ENCODE results near the gene EHD3. TPM values are rescaled to one million over a fixed set of nuclear protein-coding genes. Genes with fewer than 3 reads are reported as not detected.

Gene EHD3
- total RNA-seq, 1 donor from 2014 or later: 3.9 TPM

DNA sequence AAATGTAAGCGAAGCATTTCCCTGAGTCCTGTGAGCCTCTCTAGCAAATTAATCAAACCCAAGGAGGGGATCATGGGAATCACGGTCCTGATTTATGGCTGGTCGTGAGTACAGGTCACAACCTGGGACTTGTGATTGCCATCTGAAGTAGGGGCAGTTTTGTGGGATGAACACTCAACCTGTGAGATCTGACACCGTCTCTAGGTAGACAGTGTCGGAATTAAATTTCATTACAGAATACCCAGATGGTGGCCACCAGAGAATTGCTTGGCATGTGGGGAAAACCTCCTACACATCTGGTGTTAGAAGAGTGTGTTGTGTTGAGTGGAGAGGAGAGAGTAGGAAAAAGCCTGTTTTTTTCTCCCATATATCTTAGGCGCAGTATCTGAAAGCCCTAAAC lies 29.2 kb upstream of the EHD3 start:
- H3K4me3 ChIP-seq: no peak overlapping the region
- H3K79me2 ChIP-seq (ENCODE audit: low read depth): no peaks in the 10 kb centered on the region
- no peak overlapping the region for H3K4me3 Mint-ChIP-seq
- peaks cover 9% of the 10 kb centered on the region for H3F3A ChIP-seq (ENCODE audit: low read depth)
- H3K36me3 Mint-ChIP-seq: no peaks in the 10 kb centered on the region
- no peaks in the 10 kb centered on the region for H3K36me3 ChIP-seq
- peaks cover 15% of the 10 kb centered on the region for H3K4me1 ChIP-seq
- peaks cover 4% of the 10 kb centered on the region for H3K27me3 Mint-ChIP-seq (ENCODE audit: insufficient read depth, low read depth)
- H3K9me3 ChIP-seq (ENCODE audit: low read depth): no peaks in the 10 kb centered on the region
- no peak for DNase-seq (ENCODE audit: low spot score)
- H3K9ac ChIP-seq: no peak overlapping the region
- H3K4me1 Mint-ChIP-seq: peaks cover 7% of the 10 kb centered on the region
- no peak overlapping the region for H3K27ac Mint-ChIP-seq
- no peak overlapping the region for H2AFZ ChIP-seq (replicated peaks)
- no peaks in the 10 kb centered on the region for H3K27me3 ChIP-seq
- H3K4me2 ChIP-seq: no peak overlapping the region
- no peak for TF ChIP-seq EZH2 (IDR thresholded peaks at IDR 0.05)
- TF ChIP-seq, protein P1, sequence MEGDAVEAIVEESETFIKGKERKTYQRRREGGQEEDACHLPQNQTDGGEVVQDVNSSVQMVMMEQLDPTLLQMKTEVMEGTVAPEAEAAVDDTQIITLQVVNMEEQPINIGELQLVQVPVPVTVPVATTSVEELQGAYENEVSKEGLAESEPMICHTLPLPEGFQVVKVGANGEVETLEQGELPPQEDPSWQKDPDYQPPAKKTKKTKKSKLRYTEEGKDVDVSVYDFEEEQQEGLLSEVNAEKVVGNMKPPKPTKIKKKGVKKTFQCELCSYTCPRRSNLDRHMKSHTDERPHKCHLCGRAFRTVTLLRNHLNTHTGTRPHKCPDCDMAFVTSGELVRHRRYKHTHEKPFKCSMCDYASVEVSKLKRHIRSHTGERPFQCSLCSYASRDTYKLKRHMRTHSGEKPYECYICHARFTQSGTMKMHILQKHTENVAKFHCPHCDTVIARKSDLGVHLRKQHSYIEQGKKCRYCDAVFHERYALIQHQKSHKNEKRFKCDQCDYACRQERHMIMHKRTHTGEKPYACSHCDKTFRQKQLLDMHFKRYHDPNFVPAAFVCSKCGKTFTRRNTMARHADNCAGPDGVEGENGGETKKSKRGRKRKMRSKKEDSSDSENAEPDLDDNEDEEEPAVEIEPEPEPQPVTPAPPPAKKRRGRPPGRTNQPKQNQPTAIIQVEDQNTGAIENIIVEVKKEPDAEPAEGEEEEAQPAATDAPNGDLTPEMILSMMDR (IDR thresholded peaks at IDR 0.05): no peak
- TF ChIP-seq EZH2phosphoT487 (IDR thresholded peaks at IDR 0.05): no peak
- no peak overlapping the region for H3K27ac ChIP-seq
- H4K20me1 ChIP-seq (ENCODE audit: low read depth): no peaks in the 10 kb centered on the region
- H3K9me3 Mint-ChIP-seq: no peaks in the 10 kb centered on the region

DNA sequence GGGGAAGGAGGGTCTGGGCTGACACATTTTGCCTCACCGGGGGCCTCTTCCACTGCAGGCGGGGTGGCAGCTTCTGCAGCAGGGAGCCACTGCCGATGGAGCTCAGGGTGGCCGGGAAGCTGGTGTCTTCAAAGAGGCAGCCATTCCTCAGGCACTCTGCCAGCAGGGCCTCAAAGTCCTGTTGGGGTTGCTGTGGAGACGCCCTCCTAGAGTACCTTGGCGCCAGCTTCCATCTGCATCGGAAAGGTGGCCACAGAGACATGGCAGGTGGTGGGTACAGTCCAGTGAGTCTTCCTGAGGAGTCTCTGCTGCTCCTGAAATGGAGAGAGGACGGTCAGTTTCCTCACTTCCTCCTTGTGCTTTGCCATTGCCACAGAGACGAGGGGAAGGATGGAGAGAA lies 28.8 kb upstream of the EHD3 start:
- Mint-ChIP-seq H3K4me1 (peaks cover 7% of the 10 kb centered on the region), H3K27me3 (ENCODE audit: insufficient read depth, low read depth) (peaks cover 4% of the 10 kb centered on the region), H3K4me3 (no peak overlapping the region), H3K9me3 (no peaks in the 10 kb centered on the region), H3K27ac (no peak overlapping the region), H3K36me3 (no peaks in the 10 kb centered on the region)
- no peak overlapping the region for H3K9ac ChIP-seq
- peaks cover 9% of the 10 kb centered on the region for H3F3A ChIP-seq (ENCODE audit: low read depth)
- no peak overlapping the region for H3K4me3 ChIP-seq
- H3K9me3 ChIP-seq (ENCODE audit: low read depth): no peaks in the 10 kb centered on the region
- no peak for DNase-seq (ENCODE audit: low spot score)
- peaks cover 15% of the 10 kb centered on the region for H3K4me1 ChIP-seq
- H3K27ac ChIP-seq: no peak overlapping the region
- no peak overlapping the region for H2AFZ ChIP-seq (replicated peaks)
- H3K27me3 ChIP-seq: no peaks in the 10 kb centered on the region
- no peak overlapping the region for H3K4me2 ChIP-seq
- H3K36me3 ChIP-seq: no peaks in the 10 kb centered on the region
- no peaks in the 10 kb centered on the region for H3K79me2 ChIP-seq (ENCODE audit: low read depth)
- no peak for TF ChIP-seq EZH2phosphoT487 (IDR thresholded peaks at IDR 0.05)
- TF ChIP-seq, protein P1 (IDR thresholded peaks at IDR 0.05): no peak
- no peak for TF ChIP-seq EZH2 (IDR thresholded peaks at IDR 0.05)
- H4K20me1 ChIP-seq (ENCODE audit: low read depth): no peaks in the 10 kb centered on the region

DNA sequence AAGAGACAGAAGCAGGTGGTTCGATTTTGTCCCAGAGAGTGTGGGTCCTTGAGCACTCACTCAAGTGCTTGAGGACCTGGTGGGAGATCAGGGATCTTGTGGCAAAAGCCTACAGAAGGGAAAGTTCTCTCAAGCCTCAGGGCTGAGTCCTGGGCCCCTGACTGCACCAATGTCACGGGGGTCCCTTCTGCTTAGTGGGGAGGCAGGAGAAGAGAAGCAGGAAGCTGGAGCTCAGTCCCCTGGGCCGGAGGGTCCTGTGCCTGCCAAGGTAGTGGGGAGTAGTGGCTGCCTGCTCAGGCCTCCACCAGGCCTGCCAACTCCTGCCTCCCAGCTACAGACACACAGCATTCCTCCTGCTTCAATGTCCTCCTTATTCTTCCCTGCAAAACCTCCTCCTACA lies 28.3 kb upstream of the EHD3 start:
- H3F3A ChIP-seq (ENCODE audit: low read depth): peaks cover 9% of the 10 kb centered on the region
- Mint-ChIP-seq H3K4me1 (peaks cover 7% of the 10 kb centered on the region), H3K9me3 (no peaks in the 10 kb centered on the region), H3K4me3 (no peak overlapping the region), H3K36me3 (no peaks in the 10 kb centered on the region), H3K27ac (no peak overlapping the region), H3K27me3 (ENCODE audit: insufficient read depth, low read depth) (peaks cover 4% of the 10 kb centered on the region)
- no peaks in the 10 kb centered on the region for H3K27me3 ChIP-seq
- peaks cover 15% of the 10 kb centered on the region for H3K4me1 ChIP-seq
- H3K79me2 ChIP-seq (ENCODE audit: low read depth): no peaks in the 10 kb centered on the region
- H2AFZ ChIP-seq (replicated peaks): no peak overlapping the region
- TF ChIP-seq, protein P1 (IDR thresholded peaks at IDR 0.05): no peak
- TF ChIP-seq EZH2phosphoT487 (IDR thresholded peaks at IDR 0.05): no peak
- no peak for TF ChIP-seq EZH2 (IDR thresholded peaks at IDR 0.05)
- no peak overlapping the region for H3K4me3 ChIP-seq
- no peaks in the 10 kb centered on the region for H3K9me3 ChIP-seq (ENCODE audit: low read depth)
- H3K9ac ChIP-seq: no peak overlapping the region
- H3K27ac ChIP-seq: no peak overlapping the region
- H4K20me1 ChIP-seq (ENCODE audit: low read depth): no peaks in the 10 kb centered on the region
- DNase-seq (ENCODE audit: low spot score): no peak
- no peaks in the 10 kb centered on the region for H3K36me3 ChIP-seq
- no peak overlapping the region for H3K4me2 ChIP-seq
